Gastroesophageal sphincter (tissue), 3 donors: ENCODE data around the gene RAPGEF2.

Source experiments
- CTCF ChIP-seq, 4 experiments: fragments of 200-600 bp in 2 of 4; fragments of 450-650 bp in 2 of 4; sonication (generic) in 1 of 4; IDR thresholded peaks; one replicate each; pipeline ENCODE4 v1.5.1; 2017 to 2019; ENCODE audit warnings: antibody characterized with exemption in 4 of 4, mild to moderate bottlenecking in 2 of 4, moderate library complexity in 2 of 4
- POLR2A ChIP-seq, 2 donors: fragments of 450-650 bp; IDR thresholded peaks; one replicate each; pipeline ENCODE4 v1.6.1; 2017; ENCODE audit warnings: antibody characterized with exemption in 2 of 2, mild to moderate bottlenecking in 2 of 2, moderate library complexity in 1 of 2
- POLR2AphosphoS5 ChIP-seq: sonication (generic); formaldehyde crosslinking; IDR thresholded peaks from one replicate; pipeline ENCODE4 v1.6.1; 2017; ENCODE audit warnings: antibody characterized with exemption

GRCh38 chr4:159177265-159178150 lies 74.6 kb downstream of the RAPGEF2 start:
- TF ChIP-seq CTCF (IDR thresholded peaks at IDR 0.05) (no peak), POLR2A (IDR thresholded peaks at IDR 0.05) (no peak), POLR2AphosphoS5 (no peak)
